Measurements from ENCODE around the gene MBD3.

The MBD3 gene

GRCh38 chr19:1619094-1619439 lies 26.4 kb upstream of the MBD3 start:
- no peak for DNase-seq (ENCODE audit: low read depth)

DNA sequence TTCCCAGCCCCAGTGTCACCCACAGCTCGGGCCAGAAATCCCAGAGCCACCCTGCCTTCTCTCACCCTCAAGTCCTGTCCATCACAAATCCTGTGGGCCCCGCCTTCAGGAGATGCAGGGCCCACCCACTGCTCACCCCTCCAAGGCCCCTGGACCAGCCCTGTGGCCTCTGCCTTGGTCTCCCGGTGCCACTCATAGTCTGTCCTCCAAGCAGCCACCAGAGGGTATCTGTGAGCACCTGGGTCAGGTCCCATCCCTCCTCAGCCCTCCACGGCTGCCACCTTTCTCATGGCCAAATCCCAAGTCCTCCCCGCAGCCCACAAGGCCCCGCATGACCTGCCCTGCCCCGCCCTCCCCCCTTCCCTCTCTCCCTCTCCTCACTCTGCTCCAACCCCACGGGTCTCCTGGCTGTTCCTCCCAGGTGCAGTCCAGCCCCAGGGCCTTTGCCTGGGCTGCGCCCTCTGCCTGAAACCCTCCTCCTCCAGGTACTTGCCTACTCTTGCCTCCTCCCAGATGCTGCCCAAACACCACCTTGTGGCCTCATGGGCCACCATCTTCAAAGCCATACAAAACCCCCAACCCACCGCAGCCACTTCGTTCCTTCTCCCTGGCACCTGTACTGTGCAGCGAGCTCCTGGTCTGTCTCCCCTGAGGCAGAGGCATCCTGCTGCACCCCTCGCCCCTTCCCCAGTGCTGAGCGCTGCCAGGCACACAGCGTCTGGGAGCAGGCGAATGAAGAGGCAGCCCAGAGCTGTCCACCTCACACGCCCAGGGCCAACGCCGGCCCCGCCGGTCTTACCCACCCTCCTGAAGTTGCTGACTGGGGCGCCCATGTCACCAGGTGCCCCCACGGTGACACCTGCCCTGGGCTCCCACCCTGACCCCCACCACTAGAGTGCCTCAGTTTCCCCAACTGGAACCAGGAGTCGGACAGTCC lies 25.8 kb upstream of the MBD3 start:
- DNase-seq (ENCODE audit: low read depth): no peak

DNA sequence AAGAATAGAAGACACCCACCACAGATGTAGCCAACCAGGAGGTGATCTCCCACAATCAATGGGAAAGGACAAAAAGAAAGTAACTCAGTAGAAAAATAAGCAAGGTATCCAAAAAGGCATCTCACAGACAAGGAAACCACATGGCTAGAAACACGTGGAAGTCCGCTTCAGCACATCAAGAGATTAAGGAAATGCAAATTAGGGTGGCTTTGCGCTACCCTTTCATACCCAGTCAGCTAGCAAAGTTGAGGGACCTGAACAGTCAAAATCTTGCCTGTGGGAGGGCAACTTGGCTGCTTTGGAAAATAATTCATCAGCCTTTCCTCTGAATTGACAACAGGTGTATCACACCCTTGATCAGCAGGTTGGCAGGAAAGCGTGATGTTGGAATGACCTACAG lies 24.2 kb upstream of the MBD3 start:
- no peak for DNase-seq (ENCODE audit: low read depth)

GRCh38 chr19:1616396-1616795 lies 23.7 kb upstream of the MBD3 start:
- DNase-seq (ENCODE audit: low read depth): no peak

- DNase-seq (ENCODE audit: low read depth): no peak
These were observed 22.6 kb upstream of the MBD3 start for GRCh38 chr19:1615156-1615765.

DNA sequence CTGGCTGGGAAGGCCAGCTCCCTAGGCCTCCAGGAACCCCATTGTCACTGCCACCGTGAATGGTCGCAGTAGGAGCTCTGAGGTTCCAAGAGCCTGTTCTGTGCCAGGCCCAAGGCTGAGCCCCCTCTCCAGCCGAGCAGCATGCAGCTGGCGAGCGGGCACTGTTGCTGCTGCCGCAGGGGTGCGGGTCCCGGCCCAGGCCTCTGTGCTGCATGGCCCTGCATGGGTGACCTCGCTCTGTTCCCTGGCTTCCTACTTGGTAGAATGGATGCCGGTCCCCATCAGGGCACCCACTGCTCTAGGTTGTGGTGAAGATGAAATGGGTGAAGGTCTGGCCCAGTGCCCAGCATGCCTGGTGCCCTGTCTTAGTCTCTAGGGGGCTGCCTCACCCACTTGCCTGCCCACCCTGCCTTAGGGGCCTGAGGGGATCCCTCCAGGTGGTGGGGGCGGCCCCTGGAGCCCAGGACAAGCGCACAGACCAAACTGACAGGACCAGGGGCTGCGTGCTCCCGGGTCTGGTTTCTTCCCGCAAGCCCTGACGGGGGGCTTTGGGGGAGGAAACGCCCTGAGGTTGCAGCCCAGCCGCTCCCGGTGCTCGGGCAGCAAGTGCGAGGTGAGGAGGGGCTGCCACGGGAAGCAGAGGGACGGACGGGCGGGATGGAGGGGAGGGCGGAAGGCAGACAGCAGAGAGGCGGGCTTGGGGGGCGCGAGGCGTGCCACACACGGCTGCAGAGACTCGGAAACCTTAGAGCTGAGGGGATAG lies 21.3 kb upstream of the MBD3 start:
- no peak for DNase-seq (ENCODE audit: low read depth)

DNA sequence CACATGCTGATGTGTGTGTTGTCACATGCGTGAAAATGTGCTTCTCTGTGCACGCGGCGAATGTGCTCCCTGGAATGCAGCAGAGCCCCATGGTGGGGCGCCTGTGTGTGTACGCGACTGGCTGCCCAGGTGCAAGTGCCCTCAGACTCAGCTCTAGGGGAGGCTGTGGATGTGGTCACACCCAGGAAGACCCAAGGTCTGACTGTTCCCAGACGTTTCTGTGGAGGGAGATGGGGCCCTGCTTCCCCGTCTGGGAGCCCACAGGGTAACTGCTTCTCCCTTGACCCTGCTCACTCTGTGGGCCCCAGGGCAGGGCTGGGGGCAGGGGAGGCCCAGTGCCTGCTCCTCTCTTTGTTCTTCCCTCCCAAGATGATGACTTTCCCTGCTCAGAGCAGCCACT lies 20.5 kb upstream of the MBD3 start:
- no peak for DNase-seq (ENCODE audit: low read depth)

GRCh38 chr19:1612114-1613086 lies 19.7 kb upstream of the MBD3 start:
- DNase-seq (ENCODE audit: low read depth): no peak

DNA sequence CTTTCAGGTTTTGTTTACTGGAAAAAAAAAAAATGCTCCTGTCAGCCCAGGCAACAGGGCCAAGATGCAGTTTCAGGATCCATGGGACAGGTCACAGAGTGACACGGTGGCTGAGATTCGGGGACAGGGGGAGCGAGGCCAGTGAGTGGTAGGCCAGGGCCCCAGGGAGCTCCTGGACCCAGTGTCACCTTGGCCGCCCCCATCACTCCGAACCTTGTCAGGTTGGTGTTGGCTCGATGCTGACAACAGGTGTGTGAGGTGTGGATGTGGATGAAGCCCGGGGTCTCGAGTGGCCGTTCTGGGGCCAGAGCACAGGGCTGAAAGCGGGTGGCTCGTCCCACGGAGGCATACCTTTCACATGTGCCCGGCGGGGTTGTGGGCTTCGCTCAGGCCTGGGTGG lies 18.7 kb upstream of the MBD3 start:
- no peak for DNase-seq (ENCODE audit: low read depth)

GRCh38 chr19:1610579-1610978 lies 17.9 kb upstream of the MBD3 start:
- no peak for DNase-seq (ENCODE audit: low read depth)

- no peak for DNase-seq (ENCODE audit: low read depth)
These were observed 17.2 kb upstream of the MBD3 start for GRCh38 chr19:1609680-1610474.

GRCh38 chr19:1609103-1609396 lies 16.4 kb upstream of the MBD3 start:
- DNase-seq (ENCODE audit: low read depth): no peak

DNA sequence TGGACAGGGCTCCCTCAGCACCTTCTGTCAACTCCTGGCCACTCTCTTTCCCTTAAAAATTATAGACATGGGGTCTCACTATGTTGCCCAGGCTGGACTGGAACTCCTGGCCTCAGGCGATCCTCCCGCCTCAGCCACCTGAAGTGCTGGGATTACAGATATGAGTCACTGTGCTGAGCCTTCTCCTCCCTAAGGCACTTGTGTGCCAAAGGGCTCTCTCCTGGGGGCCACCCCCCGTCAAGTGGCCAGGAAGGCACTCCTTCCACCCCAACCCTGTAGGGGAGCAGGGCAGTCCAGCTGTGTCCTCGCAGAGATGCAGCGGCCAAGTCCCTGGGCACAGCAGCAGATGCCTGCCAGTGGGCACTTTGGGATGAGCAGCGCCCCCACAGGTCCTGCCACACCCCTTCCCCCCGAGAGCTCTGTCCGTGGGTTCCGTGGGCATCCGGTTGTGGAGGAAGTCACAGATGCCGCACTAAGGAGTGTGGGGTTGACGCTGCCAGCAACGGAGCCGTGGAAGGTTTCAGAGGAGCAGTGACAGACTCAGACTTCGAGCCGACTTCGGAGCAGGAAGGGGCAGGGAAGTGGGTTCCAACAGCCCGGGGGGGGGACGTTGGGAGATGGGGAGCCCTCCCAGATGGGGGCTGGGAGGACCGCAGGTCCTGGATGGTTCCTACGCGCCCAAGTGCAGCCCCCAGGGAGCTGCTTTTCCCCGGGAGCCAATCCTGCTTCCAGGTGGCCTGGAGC lies 15.9 kb upstream of the MBD3 start:
- DNase-seq (ENCODE audit: low read depth): no peak

- DNase-seq (ENCODE audit: low read depth): no peak
These were observed 13.5 kb upstream of the MBD3 start for GRCh38 chr19:1606138-1606651.

GRCh38 chr19:1605236-1606137 lies 12.8 kb upstream of the MBD3 start, which contains the start of gene UQCR11:
Gene UQCR11 (minus strand): TSS chr19:1605462. CDS start chr19:1605409, 53 bp downstream.
- peak; percentile 88 for DNase-seq (ENCODE audit: low read depth)

GRCh38 chr19:1602091-1602707 lies 9.5 kb upstream of the MBD3 start:
- DNase-seq (ENCODE audit: low read depth): no peak

DNA sequence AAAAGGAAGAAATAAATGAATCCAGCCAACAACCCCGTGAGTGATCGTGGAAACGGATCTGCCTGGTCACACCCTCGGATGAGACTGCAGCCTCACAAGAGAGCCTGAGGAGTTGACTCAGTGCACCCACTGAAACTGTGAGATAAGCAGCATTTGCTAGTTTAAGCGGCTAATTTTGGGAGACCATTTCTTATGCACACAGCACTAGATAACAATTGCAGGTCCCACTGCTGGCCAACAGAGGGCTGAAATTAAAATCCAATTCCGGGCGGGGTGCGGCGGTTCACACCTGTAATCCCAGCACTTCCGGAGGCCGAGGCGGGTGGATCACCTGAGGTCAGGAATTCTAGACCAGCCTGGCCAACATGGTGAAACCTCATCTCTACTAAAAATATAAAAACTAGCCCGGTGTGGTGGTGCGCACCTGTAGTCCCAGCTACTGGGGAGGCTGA lies 9.0 kb upstream of the MBD3 start:
- DNase-seq (ENCODE audit: low read depth): no peak

- no peak for DNase-seq (ENCODE audit: low read depth)
These were observed 6.8 kb upstream of the MBD3 start for GRCh38 chr19:1599460-1599846.
